Esophagus muscularis mucosa (tissue), 3 donors: ENCODE results near the gene MMP23B.
"Not testable (repeated sequence)": the region's sequence is repeated elsewhere in the genome, so short reads cannot be mapped to it uniquely, and the experiment has no call there.

ENCODE experiments used
- CTCF ChIP-seq, 3 experiments: fragments of 200-600 bp in 2 of 3; fragments of 450-650 bp in 1 of 3; sonication (generic) in 2 of 3; IDR thresholded peaks; one replicate each; pipeline ENCODE4 v1.5.1; 2017 to 2019; ENCODE audit warnings: antibody characterized with exemption in 3 of 3, mild to moderate bottlenecking in 2 of 3, moderate library complexity in 1 of 3
- POLR2A ChIP-seq: fragments of 450-650 bp; IDR thresholded peaks from one replicate; pipeline ENCODE4 v1.6.1; 2017; ENCODE audit warnings: antibody characterized with exemption, moderate library complexity, mild to moderate bottlenecking, low read depth

GRCh38 chr1:1662392-1662791 is 30.4 kb downstream of the MMP23B start:
- not testable (repeated sequence) for TF ChIP-seq POLR2A; CTCF (IDR thresholded peaks at IDR 0.05)
